K562 (cell line): ENCODE results near the gene CD46. TPM values are rescaled to one million over a fixed set of nuclear protein-coding genes. Genes with fewer than 3 reads are reported as not detected.

ENCODE experiments used
- ARNT ChIP-seq, 2 experiments: fragments of 450-650 bp; IDR thresholded peaks; 2 replicates each; pipeline ENCODE4 v1.6.1; 2016; ENCODE audit warnings: mild to moderate bottlenecking in 1 of 2
- BMI1 ChIP-seq: fragments of 150-350 bp; IDR thresholded peaks from 2 replicates; pipeline ENCODE4 v1.6.1; 2014; ENCODE audit warnings: low read length
- C11orf30 ChIP-seq: fragments of 450-650 bp; IDR thresholded peaks from 2 replicates; pipeline ENCODE4 v1.6.1; 2016; ENCODE audit warnings: low read depth, mild to moderate bottlenecking
- CCAR2 ChIP-seq: fragments of 200-400 bp; formaldehyde crosslinking; IDR thresholded peaks from 2 replicates; pipeline ENCODE4 v1.6.1; 2017; ENCODE audit warnings: mild to moderate bottlenecking, low read depth, low read length
- GABPB2 ChIP-seq: fragments of 250-450 bp; sonication (Bioruptor Pico); conservative IDR thresholded peaks from 2 replicates; pipeline ENCODE4 v1.5.1; 2021; ENCODE audit warnings: mild to moderate bottlenecking
- HMGN3 ChIP-seq: IDR thresholded peaks from 2 replicates; pipeline ENCODE4 v1.6.1; 2011; ENCODE audit warnings: borderline replicate concordance, low read depth, mild to moderate bottlenecking, mixed read lengths, low read length; ENCODE audit not compliant: insufficient read length; ENCODE audit errors: extremely low read depth
- ILK ChIP-seq: fragments of 450-650 bp; IDR thresholded peaks from 2 replicates; pipeline ENCODE4 v1.6.1; 2016; ENCODE audit warnings: missing genetic modification characterization, low read depth, mild to moderate bottlenecking, missing compliant biosample characterization, moderate library complexity, borderline replicate concordance
- JUNB ChIP-seq: fragments of 450-650 bp; formaldehyde crosslinking; conservative IDR thresholded peaks from 2 replicates; pipeline ENCODE4 v1.4.0; 2020; ENCODE audit warnings: mild to moderate bottlenecking
- KLF13 ChIP-seq: fragments of 450-650 bp; IDR thresholded peaks from 2 replicates; pipeline ENCODE4 v1.6.1; 2016; ENCODE audit warnings: missing genetic modification characterization, low read depth, mild to moderate bottlenecking, missing compliant biosample characterization, moderate library complexity, borderline replicate concordance
- LARP7 ChIP-seq: fragments of 450-650 bp; IDR thresholded peaks from 2 replicates; pipeline ENCODE4 v1.6.1; 2016
- MAFK ChIP-seq: IDR thresholded peaks from 2 replicates; pipeline ENCODE4 v1.6.1; 2011; ENCODE audit warnings: low read length, improper control_type of control experiment
- MAZ ChIP-seq, 2 experiments: fragments of 450-650 bp in 1 of 2; sonication (generic) in 1 of 2; formaldehyde crosslinking; IDR thresholded peaks in 1 of 2; conservative IDR thresholded peaks in 1 of 2; 2 replicates each; pipeline versions ENCODE4 v1.4.0 to v1.5.0; 2020; ENCODE audit warnings: mild to moderate bottlenecking in 1 of 2, missing genetic modification reagents in 1 of 2
- MEIS2 ChIP-seq: fragments of 450-650 bp; IDR thresholded peaks from 2 replicates; pipeline ENCODE4 v1.6.1; 2014; ENCODE audit warnings: mild to moderate bottlenecking; ENCODE audit not compliant: partially characterized antibody
- NFE2 ChIP-seq: IDR thresholded peaks from 2 replicates; pipeline ENCODE4 v1.6.1; 2014; ENCODE audit warnings: antibody characterized with exemption, low read depth
- NR2C1 ChIP-seq, 2 experiments: fragments of 450-650 bp; IDR thresholded peaks; 2 replicates each; pipeline ENCODE4 v1.6.1; 2017; ENCODE audit warnings: mild to moderate bottlenecking in 2 of 2, antibody characterized with exemption in 1 of 2, inconsistent platforms in 1 of 2, missing compliant biosample characterization in 1 of 2, missing genetic modification characterization in 1 of 2
- PCBP1 ChIP-seq: fragments of 200-400 bp; formaldehyde crosslinking; IDR thresholded peaks from 2 replicates; pipeline ENCODE4 v1.6.1; 2018; ENCODE audit warnings: mild to moderate bottlenecking, low read depth, low read length; ENCODE audit not compliant: poor library complexity, severe bottlenecking
- PCBP2 ChIP-seq: fragments of 200-400 bp; formaldehyde crosslinking; IDR thresholded peaks from 2 replicates; pipeline ENCODE4 v1.6.1; 2018; ENCODE audit warnings: low read length, low read depth, mild to moderate bottlenecking, moderate library complexity; ENCODE audit not compliant: poor library complexity, severe bottlenecking
- PTBP1 ChIP-seq: fragments of 200-400 bp; formaldehyde crosslinking; IDR thresholded peaks from 2 replicates; pipeline ENCODE4 v1.6.1; 2017; ENCODE audit warnings: low read depth, low read length
- RFX1 ChIP-seq: fragments of 450-650 bp; IDR thresholded peaks from 2 replicates; pipeline ENCODE4 v1.6.1; 2016; ENCODE audit warnings: mild to moderate bottlenecking, moderate library complexity
- SMARCA4 ChIP-seq: fragments of 450-650 bp; IDR thresholded peaks from 2 replicates; pipeline ENCODE4 v1.6.1; 2016
- SRF ChIP-seq, 2 experiments: fragments of 250-450, 450-650 bp in 1 of 2; sonication (Bioruptor Pico) in 1 of 2; sonication (generic) in 1 of 2; formaldehyde crosslinking; IDR thresholded peaks; 2 replicates each; pipeline versions ENCODE4 v1.5.0 to v1.5.1; 2020 to 2022; ENCODE audit warnings: mild to moderate bottlenecking in 1 of 2, missing genetic modification reagents in 1 of 2
- TBL1XR1 ChIP-seq, 2 experiments: IDR thresholded peaks; 2 replicates each; pipeline ENCODE4 v1.6.1; 2012; ENCODE audit warnings: improper control_type of control experiment in 2 of 2, low read length in 2 of 2, mild to moderate bottlenecking in 1 of 2
- YBX1 ChIP-seq: fragments of 450-650 bp; IDR thresholded peaks from 2 replicates; pipeline ENCODE4 v1.7.1; 2016; ENCODE audit warnings: mild to moderate bottlenecking
- ZNF212 ChIP-seq: fragments of 450-650 bp; formaldehyde crosslinking; IDR thresholded peaks from 2 replicates; pipeline ENCODE4 v1.4.0; 2020; ENCODE audit warnings: mild to moderate bottlenecking
- ZNF655 ChIP-seq: fragments of 250-450 bp; sonication (Bioruptor Pico); IDR thresholded peaks from 2 replicates; pipeline ENCODE4 v1.5.0; 2021
- polyA plus RNA-seq, 8 experiments: library from polyadenylated mRNA; depleted of rRNA in 4 of 8; stranded (reverse) in 5 of 8; unstranded in 3 of 8; fragments of >200 nt; fragmentation: Nextera tagmentation in 2 of 8; fragmentation: Illumina TruSeq in 1 of 8; extraction: Ambion mirVana in 2 of 8; extraction: Trizol in 1 of 8; gene quantifications; 2 replicates each; pipeline versions ENCODE4 v1.2.1 to v1.2.3, GENCODE V29; 2011 to 2014; ENCODE audit warnings: inconsistent platforms in 1 of 8, missing spikeins in 1 of 8
- total RNA-seq, 7 experiments: library from RNA; depleted of rRNA in 6 of 7; stranded (reverse); fragments of >200 nt in 6 of 7; fragmentation: Illumina TruSeq in 2 of 7; extraction: Trizol in 2 of 7; gene quantifications; 2 replicates each; pipeline versions ENCODE4 v1.2.1 to v1.2.3, GENCODE V29; 2011 to 2021; ENCODE audit warnings: low replicate concordance in 1 of 7
- TF ChIP-seq, protein P1 (sequence below): fragments of 450-650 bp; formaldehyde crosslinking; conservative IDR thresholded peaks from 2 replicates; pipeline ENCODE4 v1.4.0; 2022; ENCODE audit warnings: mild to moderate bottlenecking, missing genetic modification characterization
- TF ChIP-seq, protein P2 (sequence below): sonication (generic); formaldehyde crosslinking; IDR thresholded peaks from 2 replicates; pipeline ENCODE4 v1.8.0; 2022; ENCODE audit warnings: mild to moderate bottlenecking, missing genetic modification reagents

Gene CD46
- total and polyA plus RNA-seq, 9 of the 15 experiments (the other 6 are each of a cell fraction or from before 2014, with no cell fraction given) = 87.9 to 374 (median 156) TPM

DNA sequence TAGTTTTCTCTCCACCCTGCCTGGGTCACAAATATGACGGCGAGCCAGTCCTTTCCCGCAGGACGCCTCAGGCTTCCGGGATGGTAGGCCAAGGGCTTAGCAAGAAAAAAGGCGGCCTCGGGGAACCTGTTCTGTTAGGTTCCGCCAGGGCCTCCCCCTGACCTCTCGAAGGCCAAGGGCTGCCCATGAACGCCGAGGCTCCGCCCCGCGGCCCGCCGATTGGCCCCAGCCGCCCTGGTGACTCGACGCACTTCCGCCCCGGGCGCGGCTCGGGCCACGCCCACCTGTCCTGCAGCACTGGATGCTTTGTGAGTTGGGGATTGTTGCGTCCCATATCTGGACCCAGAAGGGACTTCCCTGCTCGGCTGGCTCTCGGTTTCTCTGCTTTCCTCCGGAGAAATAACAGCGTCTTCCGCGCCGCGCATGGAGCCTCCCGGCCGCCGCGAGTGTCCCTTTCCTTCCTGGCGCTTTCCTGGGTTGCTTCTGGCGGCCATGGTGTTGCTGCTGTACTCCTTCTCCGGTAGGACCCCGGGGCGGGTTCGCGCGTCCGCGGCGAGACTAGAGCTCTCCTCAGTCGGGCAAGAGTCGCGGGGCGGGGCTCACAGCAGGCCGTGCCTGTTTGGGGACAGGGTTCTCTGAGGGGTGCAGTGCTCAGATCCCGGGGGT, at the start of gene CD46 (continued):
- TF ChIP-seq JUNB (CRISPR knock-in tag) (no peak), MEIS2 (peak; percentile 13), PCBP2 (no peak), MAZ (CRISPR knock-in tag; conservative IDR thresholded peaks at IDR 0.05 in 1 of 2, IDR thresholded peaks at IDR 0.05 in 1 of 2) (peak; percentile 52 to 69; a peak in 3 of 4 replicates), ARNT (IDR thresholded peaks at IDR 0.05) (no peak), RFX1 (no peak), ZNF212 (CRISPR knock-in tag) (no peak), GABPB2 (CRISPR knock-in tag) (no peak), YBX1 (no peak), NR2C1 (IDR thresholded peaks at IDR 0.05) (peak; percentile 84), NR2C1 (tag; IDR thresholded peaks at IDR 0.05) (peak; percentile 89), PCBP1 (peak; percentile 68), NFE2 (no peak; the same call in 1 of the 2 replicates), KLF13 (tag) (peak; percentile 98), LARP7 (no peak; the same call in 1 of the 2 replicates), ILK (tag) (no peak), TBL1XR1 (IDR thresholded peaks at IDR 0.05; ENCODE audit: low read length in 2 of 2) (peak in 1 of 2 experiments; percentile 44; a peak in 2 of 4 replicates), PTBP1 (no peak), SMARCA4 (no peak; the same call in 1 of the 2 replicates), CCAR2 (no peak), C11orf30 (peak; percentile 74; the same call in 1 of the 2 replicates), ZNF655 (CRISPR knock-in tag) (no peak), MAFK (peak; percentile 18; the same call in 1 of the 2 replicates), BMI1 (no peak), HMGN3 (peak; percentile 95), SRF (CRISPR knock-in tag; IDR thresholded peaks at IDR 0.05) (peak in 1 of 2 experiments; percentile 69; a peak in 2 of 4 replicates)
- TF ChIP-seq, protein P1, sequence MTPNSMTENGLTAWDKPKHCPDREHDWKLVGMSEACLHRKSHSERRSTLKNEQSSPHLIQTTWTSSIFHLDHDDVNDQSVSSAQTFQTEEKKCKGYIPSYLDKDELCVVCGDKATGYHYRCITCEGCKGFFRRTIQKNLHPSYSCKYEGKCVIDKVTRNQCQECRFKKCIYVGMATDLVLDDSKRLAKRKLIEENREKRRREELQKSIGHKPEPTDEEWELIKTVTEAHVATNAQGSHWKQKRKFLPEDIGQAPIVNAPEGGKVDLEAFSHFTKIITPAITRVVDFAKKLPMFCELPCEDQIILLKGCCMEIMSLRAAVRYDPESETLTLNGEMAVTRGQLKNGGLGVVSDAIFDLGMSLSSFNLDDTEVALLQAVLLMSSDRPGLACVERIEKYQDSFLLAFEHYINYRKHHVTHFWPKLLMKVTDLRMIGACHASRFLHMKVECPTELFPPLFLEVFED = no peak
- TF ChIP-seq, protein P2, sequence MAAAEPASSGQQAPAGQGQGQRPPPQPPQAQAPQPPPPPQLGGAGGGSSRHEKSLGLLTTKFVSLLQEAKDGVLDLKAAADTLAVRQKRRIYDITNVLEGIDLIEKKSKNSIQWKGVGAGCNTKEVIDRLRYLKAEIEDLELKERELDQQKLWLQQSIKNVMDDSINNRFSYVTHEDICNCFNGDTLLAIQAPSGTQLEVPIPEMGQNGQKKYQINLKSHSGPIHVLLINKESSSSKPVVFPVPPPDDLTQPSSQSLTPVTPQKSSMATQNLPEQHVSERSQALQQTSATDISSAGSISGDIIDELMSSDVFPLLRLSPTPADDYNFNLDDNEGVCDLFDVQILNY = no peak
